GM19372 (cell line): ENCODE results near the gene SKP1.

ENCODE experiments used
- ATAC-seq: cut with Tn5 transposase; IDR thresholded peaks from one replicate; pipeline ENCODE4 v1.9.1; 2021; ENCODE audit warnings: mild to moderate bottlenecking, low read depth, moderate library complexity; ENCODE audit not compliant: unreplicated experiment

The SKP1 gene

GRCh38 chr5:134145041-134145757, 31.6 kb downstream of the SKP1 start:
- no peak for ATAC-seq

- ATAC-seq = no peak
Measured at GRCh38 chr5:134143944-134144941, 32.5 kb downstream of the SKP1 start.

GRCh38 chr5:134143431-134143830, 33.3 kb downstream of the SKP1 start:
- ATAC-seq = no peak

GRCh38 chr5:134142806-134143205, 33.9 kb downstream of the SKP1 start:
- no peak for ATAC-seq

GRCh38 chr5:134142052-134142451, 34.7 kb downstream of the SKP1 start:
- ATAC-seq = no peak

- ATAC-seq = no peak
Measured at GRCh38 chr5:134141331-134142050, 35.3 kb downstream of the SKP1 start.

- ATAC-seq = no peak
Measured at GRCh38 chr5:134140530-134141201, 36.1 kb downstream of the SKP1 start.

GRCh38 chr5:134139891-134140469, 36.8 kb downstream of the SKP1 start:
- ATAC-seq = no peak

GRCh38 chr5:134139377-134139851, 37.3 kb downstream of the SKP1 start:
- ATAC-seq = no peak

GRCh38 chr5:134138416-134139376, 38.1 kb downstream of the SKP1 start:
- peak; percentile 67 for ATAC-seq

- no peak for ATAC-seq
Measured at GRCh38 chr5:134136771-134137170, 40.0 kb downstream of the SKP1 start.

- ATAC-seq = no peak
Measured at GRCh38 chr5:134136221-134136631, 40.5 kb downstream of the SKP1 start.

GRCh38 chr5:134135091-134135655, 41.6 kb downstream of the SKP1 start:
- ATAC-seq = no peak

- ATAC-seq = no peak
Measured at GRCh38 chr5:134133995-134134541, 42.7 kb downstream of the SKP1 start.

- ATAC-seq = no peak
Measured at GRCh38 chr5:134133188-134133994, 43.4 kb downstream of the SKP1 start.

GRCh38 chr5:134132372-134133187, 44.2 kb downstream of the SKP1 start:
- peak; percentile 76 for ATAC-seq
